ENCODE data around the gene B4GALNT2. TPM values are rescaled to one million over a fixed set of nuclear protein-coding genes. Genes with fewer than 3 reads are reported as not detected.
A peak's percentile ranks its signal among the peaks of the same experiment; 100 is the strongest.
"Not testable (repeated sequence)": the region's sequence is repeated elsewhere in the genome, so short reads cannot be mapped to it uniquely, and the experiment has no call there.

The B4GALNT2 gene
- total RNA-seq, 1 experiment from 2014 or later = 20.0 TPM

DNA sequence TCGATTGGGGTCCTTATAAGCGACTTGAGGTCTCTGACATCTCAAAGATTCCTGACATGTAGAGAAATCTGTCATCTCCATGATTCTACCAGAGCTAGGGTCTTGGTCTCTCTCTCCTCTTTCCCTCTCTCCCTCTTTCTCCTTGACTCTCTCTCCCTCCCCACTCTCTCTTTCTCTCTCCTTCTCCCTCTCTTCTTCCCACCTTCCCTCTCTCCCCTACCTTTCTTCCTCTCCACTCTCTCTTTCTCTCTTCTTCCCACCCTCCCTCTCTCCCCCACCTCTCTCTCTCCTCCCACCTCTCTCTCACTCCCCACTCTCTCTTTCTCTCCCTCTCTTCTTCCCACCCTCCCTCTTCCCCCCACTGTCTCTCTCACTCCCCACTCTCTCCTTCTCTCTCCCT, 32.6 kb downstream of the B4GALNT2 start:
- in situ Hi-C loops (cut with HindIII; ENCODE audit: low pct_unique_long_range_greater_than_20kb, low sequenced_read_pairs) = no loop called here
- no peak for DNase-seq (ENCODE audit: low read depth)

DNA sequence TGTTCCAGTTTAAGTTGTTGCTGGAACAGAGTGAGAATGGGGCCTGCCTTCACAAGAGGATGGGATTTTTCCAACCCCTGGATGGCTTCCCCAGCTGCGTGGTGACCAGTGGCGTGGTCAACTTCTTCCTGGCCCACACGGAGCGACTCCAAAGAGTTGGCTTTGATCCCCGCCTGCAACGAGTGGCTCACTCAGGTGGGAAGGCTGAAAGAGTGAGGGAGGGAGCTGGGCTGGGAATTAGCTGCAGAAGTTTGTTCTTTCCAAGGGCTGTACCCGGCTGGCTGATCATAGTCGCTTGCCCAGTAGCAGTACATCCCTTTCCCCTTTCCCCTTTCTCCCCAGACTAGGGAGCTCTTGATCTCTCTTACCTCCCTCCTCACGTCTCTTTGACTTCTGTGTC, 36.1 kb downstream of the B4GALNT2 start:
- in situ Hi-C loops (cut with HindIII; ENCODE audit: low pct_unique_long_range_greater_than_20kb, low sequenced_read_pairs) = no loop called here

GRCh38 chr17:49170216-49170615, 37.6 kb downstream of the B4GALNT2 start:
- no peak for DNase-seq (ENCODE audit: low read depth)
- in situ Hi-C loops (cut with HindIII; ENCODE audit: low pct_unique_long_range_greater_than_20kb, low sequenced_read_pairs) = no loop called here

More for the DNA sequence above, 36.1 kb downstream of the B4GALNT2 start:
- DNase-seq (ENCODE audit: low read depth) = no peak

DNA sequence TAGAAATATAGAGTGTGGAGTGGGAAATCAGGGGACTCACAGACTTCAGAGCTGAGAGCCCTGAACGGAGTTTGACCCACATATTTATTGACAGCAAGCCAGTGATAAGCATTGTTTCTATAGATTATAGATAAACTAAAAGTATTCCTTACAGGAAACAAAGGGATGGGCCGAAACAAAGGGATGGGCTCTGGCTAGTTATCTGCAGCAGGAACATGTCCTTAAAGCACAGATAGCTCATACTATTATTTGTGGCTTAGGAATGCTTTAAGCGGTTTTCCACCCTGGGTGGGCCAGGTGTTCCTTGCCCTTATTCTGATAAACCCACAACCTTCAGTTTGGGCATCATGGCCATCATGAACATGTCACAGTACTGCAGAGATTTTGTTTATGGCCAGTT, 38.1 kb downstream of the B4GALNT2 start:
- DNase-seq (ENCODE audit: low read depth); in situ Hi-C loops (cut with HindIII; ENCODE audit: low pct_unique_long_range_greater_than_20kb, low sequenced_read_pairs): not testable (repeated sequence)

DNA sequence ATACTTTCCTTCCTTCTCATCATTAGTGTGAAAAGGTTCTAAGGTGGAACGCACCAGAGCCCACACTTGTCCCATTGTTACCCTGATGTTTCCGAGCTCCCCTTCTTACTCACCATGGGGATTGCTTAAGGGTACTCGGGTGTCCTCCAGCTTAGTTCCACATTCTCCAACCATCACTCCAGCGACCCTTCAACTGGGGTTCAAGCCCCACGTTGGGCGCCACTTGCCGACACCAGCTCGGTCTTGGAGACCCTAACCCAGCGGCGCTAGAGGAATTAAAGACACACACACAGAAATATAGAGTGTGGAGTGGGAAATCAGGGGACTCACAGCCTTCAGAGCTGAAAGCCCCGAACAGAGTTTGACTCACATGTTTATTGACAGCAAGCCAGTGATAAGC, 43.4 kb downstream of the B4GALNT2 start:
- in situ Hi-C loops (cut with HindIII; ENCODE audit: low pct_unique_long_range_greater_than_20kb, low sequenced_read_pairs); DNase-seq (ENCODE audit: low read depth): not testable (repeated sequence)

- in situ Hi-C loops (cut with HindIII; ENCODE audit: low pct_unique_long_range_greater_than_20kb, low sequenced_read_pairs) = no loop called here
These were observed 47.7 kb downstream of the B4GALNT2 start for GRCh38 chr17:49180303-49180702.

DNA sequence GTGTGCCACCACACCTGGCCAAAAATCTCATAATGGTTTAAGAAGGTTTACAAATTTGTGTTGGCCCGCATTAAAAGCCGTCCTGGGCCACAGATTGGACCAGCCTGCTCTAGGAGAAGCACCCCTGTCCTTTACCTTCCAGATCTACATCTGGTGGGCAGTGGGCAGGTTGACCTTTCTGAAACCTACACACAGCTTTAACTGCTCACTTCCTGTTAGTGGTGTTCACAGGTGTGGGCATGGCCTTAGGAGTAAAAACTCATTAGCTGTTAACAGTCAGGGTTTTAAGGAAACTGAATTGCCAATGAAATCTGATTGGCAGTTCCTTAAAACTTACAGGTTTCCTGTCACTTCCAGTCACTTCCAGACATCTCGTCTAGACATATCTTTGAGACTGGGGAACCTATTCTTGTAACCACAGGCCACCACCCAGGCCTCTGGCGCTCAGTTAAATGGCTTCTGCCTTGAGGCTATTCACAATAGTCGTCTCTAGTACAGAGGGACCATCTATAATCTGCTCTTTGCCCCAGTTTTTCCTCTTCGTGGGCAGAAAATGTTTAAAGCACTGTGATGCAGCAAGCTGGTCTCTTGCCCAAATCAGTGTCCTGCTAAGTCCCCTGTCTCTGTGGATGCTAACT, 48.5 kb downstream of the B4GALNT2 start:
- in situ Hi-C loops (cut with HindIII; ENCODE audit: low pct_unique_long_range_greater_than_20kb, low sequenced_read_pairs) = no loop called here
- no peak for DNase-seq (ENCODE audit: low read depth)

More at GRCh38 chr17:49180303-49180702, 47.7 kb downstream of the B4GALNT2 start:
- no peak for DNase-seq (ENCODE audit: low read depth)

GRCh38 chr17:49183341-49183740, 50.8 kb downstream of the B4GALNT2 start:
- no peak for DNase-seq (ENCODE audit: low read depth)
- in situ Hi-C loops (cut with HindIII; ENCODE audit: low pct_unique_long_range_greater_than_20kb, low sequenced_read_pairs) = no loop called here

- in situ Hi-C loops (cut with HindIII; ENCODE audit: low pct_unique_long_range_greater_than_20kb, low sequenced_read_pairs) = no loop called here
- no peak for DNase-seq (ENCODE audit: low read depth)
These were observed 51.2 kb downstream of the B4GALNT2 start for GRCh38 chr17:49183801-49184200.

DNA sequence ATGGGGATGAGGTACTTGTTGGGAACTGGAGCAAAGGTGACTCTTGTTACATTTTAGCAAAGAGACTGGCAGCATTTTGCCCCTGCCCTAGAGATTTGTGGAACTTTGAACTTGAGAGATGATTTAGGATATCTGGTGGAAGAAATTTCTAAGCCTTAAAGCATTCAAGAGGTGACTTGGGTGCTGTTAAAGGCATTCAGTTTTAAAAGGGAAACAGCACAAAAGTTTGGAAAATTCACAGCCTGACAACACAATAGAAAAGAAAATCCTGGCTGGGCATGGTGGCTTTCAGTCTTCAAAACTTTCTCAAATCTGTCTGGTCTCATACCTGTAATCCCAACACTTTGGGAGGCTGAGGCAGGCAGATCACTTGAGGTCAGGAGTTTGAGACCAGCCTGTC, 52.0 kb downstream of the B4GALNT2 start:
- in situ Hi-C loops (cut with HindIII; ENCODE audit: low pct_unique_long_range_greater_than_20kb, low sequenced_read_pairs); DNase-seq (ENCODE audit: low read depth): not testable (repeated sequence)

GRCh38 chr17:49185381-49185780, 52.8 kb downstream of the B4GALNT2 start:
- in situ Hi-C loops (cut with HindIII; ENCODE audit: low pct_unique_long_range_greater_than_20kb, low sequenced_read_pairs); DNase-seq (ENCODE audit: low read depth): not testable (repeated sequence)

DNA sequence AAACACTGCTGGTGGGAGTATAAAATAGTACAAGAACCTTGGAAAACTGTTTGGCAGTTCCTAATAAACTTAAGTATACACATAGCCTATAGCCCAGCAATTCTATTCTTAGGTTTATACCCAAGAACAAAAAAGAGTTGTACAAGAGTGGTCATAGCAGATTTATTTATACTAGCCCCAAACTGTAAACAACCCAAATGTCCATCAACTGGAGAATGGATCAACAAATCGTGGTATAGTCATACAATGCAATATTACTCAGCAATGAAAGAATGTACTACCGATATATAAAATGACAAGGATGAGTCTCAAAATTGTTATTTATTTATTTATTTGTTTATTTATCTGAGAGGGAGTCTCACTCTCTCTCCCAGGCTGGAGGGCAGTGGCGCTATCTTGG, 54.7 kb downstream of the B4GALNT2 start:
- DNase-seq (ENCODE audit: low read depth) = no peak
- in situ Hi-C loops (cut with HindIII; ENCODE audit: low pct_unique_long_range_greater_than_20kb, low sequenced_read_pairs) = no loop called here

- in situ Hi-C loops (cut with HindIII; ENCODE audit: low pct_unique_long_range_greater_than_20kb, low sequenced_read_pairs) = no loop called here
- DNase-seq (ENCODE audit: low read depth) = no peak
These were observed 58.4 kb downstream of the B4GALNT2 start for GRCh38 chr17:49190932-49191331.

- in situ Hi-C loops (cut with HindIII; ENCODE audit: low pct_unique_long_range_greater_than_20kb, low sequenced_read_pairs) = no loop called here
These were observed 58.9 kb downstream of the B4GALNT2 start for GRCh38 chr17:49191409-49191916.

GRCh38 chr17:49191917-49192741, 59.6 kb downstream of the B4GALNT2 start:
- in situ Hi-C loops (cut with HindIII; ENCODE audit: low pct_unique_long_range_greater_than_20kb, low sequenced_read_pairs) = no loop called here
- DNase-seq (ENCODE audit: low read depth) = peak; percentile 92

More at GRCh38 chr17:49191409-49191916, 58.9 kb downstream of the B4GALNT2 start:
- no peak for DNase-seq (ENCODE audit: low read depth)

GRCh38 chr17:49193513-49194296, 61.1 kb downstream of the B4GALNT2 start:
- peak; percentile 100 for DNase-seq (ENCODE audit: low read depth)
- in situ Hi-C loops (cut with HindIII; ENCODE audit: low pct_unique_long_range_greater_than_20kb, low sequenced_read_pairs) = no loop called here

DNA sequence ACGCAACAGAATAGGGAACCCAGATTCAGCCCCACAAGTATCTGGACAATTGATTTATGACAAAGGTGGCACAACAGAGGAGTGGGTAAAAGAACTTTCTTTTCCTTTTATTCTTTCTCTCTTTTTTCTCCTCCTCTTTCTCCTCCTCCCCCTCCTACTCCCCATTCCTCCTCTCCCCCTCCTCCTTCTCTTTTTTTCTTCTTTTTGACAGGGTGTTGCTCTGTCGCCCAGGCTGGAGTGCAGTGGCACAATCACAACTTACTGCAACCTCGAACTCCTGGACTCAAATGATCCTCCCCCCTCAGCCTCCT, 61.7 kb downstream of the B4GALNT2 start:
- no peak for DNase-seq (ENCODE audit: low read depth)
- in situ Hi-C loops (cut with HindIII; ENCODE audit: low pct_unique_long_range_greater_than_20kb, low sequenced_read_pairs) = no loop called here

- in situ Hi-C loops (cut with HindIII; ENCODE audit: low pct_unique_long_range_greater_than_20kb, low sequenced_read_pairs) = no loop called here
- no peak for DNase-seq (ENCODE audit: low read depth)
These were observed 63.2 kb downstream of the B4GALNT2 start for GRCh38 chr17:49195751-49196150.

- DNase-seq (ENCODE audit: low read depth) = no peak
- in situ Hi-C loops (cut with HindIII; ENCODE audit: low pct_unique_long_range_greater_than_20kb, low sequenced_read_pairs) = no loop called here
These were observed 64.0 kb downstream of the B4GALNT2 start for GRCh38 chr17:49196520-49196919.
